DMS153 (cell line): ENCODE results near the gene ZWINT.

Experiments
- DNase-seq: peaks from one replicate; lab custom pipeline; 2025; lab: John Stamatoyannopoulos, UW

ZWINT gene

DNA sequence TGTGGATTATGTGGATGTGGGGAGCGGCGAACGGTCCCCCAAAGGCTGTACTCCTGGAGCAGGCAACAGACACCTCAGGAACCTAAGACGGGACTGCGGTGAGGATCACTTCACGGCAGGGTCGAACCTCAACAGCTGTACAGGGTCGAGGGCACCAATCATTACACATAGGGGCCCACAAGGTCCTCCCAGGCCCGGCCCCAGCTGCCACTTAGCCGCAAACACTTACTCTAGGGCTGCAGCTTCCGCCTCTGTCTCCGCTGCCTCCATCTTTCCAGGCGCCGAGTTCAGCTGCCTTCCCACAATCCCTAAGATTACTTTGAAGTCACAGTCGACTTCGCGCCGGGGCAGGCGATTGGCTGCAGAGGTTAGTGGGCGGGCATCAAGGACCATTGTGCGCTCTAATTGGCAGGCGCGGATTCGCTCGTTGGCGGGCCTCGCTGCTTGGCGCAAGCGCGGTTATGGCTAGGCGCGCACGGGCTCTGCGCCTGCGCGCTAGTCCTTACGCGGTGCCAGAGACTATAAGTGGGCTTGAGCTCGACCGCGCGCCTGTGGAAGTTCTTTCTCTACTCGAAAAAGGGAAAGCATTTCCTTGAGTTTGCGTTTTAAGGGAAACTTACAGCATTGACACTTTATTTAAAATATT lies at the start of gene ZWINT:
Gene ZWINT (minus strand): TSS at position 293 of the 646 bp plus-strand sequence. CDS start 23 bp downstream, at position 270.
- DNase-seq: peak; percentile 95

DNA sequence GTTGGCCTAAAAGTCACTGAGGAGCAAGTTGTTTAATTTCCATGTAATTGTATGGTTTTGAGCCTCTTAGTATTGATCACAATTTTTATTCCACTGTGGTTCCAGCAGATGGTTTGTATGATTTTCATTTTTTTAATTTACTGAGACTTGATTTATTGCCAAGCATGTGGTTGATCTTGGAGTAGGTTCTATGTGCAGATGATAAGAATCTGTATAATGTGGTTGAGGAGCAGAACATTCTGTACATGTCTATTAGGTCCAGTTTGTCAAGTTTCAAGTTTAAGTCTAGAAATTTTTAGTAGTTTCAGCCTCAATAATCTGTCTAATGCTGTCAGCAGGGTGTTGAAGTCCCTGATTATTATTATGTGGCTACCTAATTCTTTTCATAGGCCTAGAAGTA lies 22.7 kb upstream of the ZWINT start:
- no peak for DNase-seq

GRCh38 chr10:56370217-56371113 lies 9.4 kb upstream of the ZWINT start:
- DNase-seq: no peak

- no peak for DNase-seq
Observed at GRCh38 chr10:56360583-56360966, 484 bp downstream of the ZWINT start.

DNA sequence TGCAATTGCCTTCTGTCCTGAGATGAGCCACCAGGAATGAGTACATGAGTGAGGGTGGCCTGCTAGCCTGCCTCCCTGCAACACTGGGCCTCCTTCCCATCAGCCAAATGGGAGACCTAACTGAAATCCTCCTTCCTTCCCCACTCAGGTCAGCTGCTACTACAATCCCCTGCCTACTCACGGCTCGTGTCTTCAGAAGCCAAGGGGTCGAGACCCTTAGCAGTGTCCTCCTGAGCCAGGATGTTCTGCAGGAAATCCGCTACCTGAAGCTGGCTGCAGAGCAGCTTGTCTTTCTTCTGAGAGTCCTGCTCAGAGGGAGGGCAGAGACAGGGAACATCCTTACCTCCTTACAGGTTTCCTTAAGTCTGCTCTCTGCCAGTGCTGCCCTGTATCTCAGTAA lies 1.2 kb downstream of the ZWINT start:
- no peak for DNase-seq

DNA sequence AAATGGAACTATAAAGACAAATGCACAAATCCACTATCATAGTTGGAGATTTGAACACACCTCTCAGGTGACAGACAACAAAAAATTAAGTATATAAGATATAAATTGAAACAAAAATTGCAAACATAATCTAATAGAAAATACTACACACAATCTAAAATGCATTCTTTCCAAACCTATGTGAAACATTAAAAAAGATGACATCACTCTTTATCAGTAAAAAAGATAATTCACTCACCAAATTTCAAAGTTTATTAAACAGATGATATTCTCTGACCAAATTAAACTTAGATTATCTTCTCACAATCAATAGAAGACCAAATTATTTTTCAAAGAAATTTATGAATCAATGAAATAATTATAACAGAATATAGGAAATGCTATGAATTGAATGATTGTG lies 4.0 kb downstream of the ZWINT start:
- DNase-seq: no peak

GRCh38 chr10:56351909-56352630 lies 9.0 kb downstream of the ZWINT start:
- DNase-seq: no peak

- DNase-seq: no peak
Observed at GRCh38 chr10:56349611-56350010, 11.4 kb downstream of the ZWINT start.

GRCh38 chr10:56348101-56348500 lies 13.0 kb downstream of the ZWINT start:
- no peak for DNase-seq

GRCh38 chr10:56346845-56347415 lies 14.1 kb downstream of the ZWINT start:
- DNase-seq: no peak

DNA sequence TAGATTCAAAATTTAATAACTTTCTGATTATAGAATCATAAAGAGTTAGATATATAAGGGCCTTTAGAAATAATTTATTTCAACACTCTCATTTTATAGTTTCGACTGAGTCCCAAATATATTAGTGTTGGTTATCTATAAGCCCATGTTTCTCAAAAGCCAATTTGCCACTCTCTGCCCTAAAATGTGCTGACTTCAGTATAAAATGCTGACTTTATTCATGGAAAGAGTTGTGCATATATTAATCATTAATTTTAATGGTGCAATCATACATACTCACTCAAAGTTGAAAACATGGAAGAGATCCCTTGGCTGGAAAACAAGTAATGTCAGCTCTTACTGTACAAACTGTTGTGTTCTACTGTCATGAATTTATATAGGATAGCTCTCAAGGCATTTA lies 19.4 kb downstream of the ZWINT start:
- DNase-seq: no peak

DNA sequence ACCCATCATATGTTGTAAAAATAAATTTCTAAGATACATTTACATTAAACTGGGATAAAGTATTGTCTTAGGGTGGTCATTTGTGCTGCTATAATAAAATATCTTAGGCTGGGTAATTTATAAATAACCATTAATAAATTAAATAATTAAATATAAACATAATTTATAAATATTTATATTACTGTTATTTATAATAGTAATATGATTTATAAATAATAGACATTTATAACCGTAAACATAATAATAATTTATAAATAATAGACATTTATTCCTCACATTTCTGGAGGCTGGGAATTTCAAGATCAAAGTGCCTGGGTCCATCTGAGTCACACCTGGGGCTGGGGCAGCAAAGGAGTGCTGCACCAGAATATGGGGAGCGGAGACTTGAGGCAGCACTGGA lies 31.1 kb downstream of the ZWINT start:
- no peak for DNase-seq

DNA sequence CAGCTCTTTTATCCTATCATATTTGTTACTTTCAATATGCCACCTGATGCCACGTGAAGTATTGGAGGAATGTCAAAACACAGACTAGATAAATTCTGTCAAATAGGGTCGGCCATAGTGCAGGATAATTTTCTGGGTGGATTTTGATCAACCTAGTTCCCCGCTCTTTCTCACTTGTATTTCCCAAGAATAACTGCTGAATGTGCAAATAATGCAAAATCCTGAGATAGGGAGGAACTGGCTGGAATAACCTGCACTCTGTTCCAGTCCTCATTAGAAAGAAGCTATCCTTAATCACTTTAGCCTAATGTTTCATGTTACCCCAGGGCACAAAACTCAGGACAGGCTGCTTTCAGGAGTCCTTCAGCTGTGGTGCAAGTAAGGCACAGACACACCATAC lies 33.9 kb downstream of the ZWINT start:
- no peak for DNase-seq

DNA sequence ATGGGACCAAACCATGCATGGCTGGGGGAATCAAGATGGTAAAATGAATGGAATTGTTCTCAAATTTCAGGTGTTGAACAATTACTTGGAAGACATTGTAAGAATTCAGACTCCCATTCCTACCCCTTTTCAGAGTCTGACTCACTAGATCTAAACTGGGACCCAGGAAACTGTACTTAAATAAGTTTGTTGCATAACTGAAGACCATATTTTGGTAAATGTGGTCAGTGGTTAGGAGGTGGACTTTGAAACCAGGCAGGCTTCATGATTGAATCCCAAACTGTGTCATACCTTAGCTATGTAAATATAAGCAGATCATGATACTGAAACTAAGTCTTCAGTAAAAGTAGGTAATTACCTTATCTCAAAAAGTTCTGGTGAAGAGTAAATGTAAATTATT lies 41.7 kb downstream of the ZWINT start:
- no peak for DNase-seq

DNA sequence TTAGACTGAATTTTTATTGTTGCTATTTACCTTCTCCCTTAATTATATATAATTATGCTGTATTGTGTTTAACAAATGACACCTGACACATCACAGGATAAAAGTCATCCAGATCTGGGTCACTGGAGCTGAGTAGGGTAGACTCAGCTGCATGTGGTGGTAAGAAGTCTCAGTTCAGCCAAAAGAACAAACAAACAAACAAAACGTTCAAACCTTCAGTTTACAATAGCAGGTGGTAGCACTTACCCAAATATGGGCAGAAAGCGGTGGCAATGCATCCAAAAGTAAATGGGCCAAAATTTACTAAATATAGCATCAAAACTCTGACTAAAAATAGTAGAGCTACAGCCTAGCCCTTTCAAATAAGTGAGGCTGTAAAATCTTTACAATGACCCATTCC lies 42.2 kb downstream of the ZWINT start:
- no peak for DNase-seq

DNA sequence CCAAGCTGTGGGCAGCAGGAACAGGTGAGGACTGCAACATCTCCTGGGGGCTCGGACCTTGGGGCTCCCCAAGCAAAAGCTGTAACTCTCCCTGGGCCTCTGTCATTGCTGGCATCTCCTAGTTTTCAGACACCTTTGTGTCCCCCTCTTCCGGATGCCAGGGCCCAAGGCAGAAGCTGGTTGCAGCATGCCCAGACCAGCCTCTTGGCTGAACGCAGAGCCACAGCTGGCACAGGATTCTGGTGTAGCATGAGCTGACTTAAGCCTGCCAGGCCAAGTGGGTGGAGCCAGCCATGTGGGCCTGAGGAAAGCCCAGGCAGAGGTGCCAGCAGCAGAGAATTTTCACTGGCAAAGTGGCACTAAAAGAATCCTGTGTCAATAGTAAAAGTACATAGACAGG lies 43.5 kb downstream of the ZWINT start:
- no peak for DNase-seq

- DNase-seq: no peak
Observed at GRCh38 chr10:56316603-56317002, 44.5 kb downstream of the ZWINT start.
